ENCODE measurements around the gene TLR3.
"Not testable (repeated sequence)": the region's sequence is repeated elsewhere in the genome, so short reads cannot be mapped to it uniquely, and the experiment has no call there.

TLR3 gene

GRCh38 chr4:186050135-186050534 is 18.8 kb upstream of the TLR3 start:
- not testable (repeated sequence) for DNase-seq (ENCODE audit: low read depth)

- DNase-seq (ENCODE audit: low read depth): no peak
Observed at GRCh38 chr4:186051096-186051495, 17.9 kb upstream of the TLR3 start.

- no peak for DNase-seq (ENCODE audit: low read depth)
Observed at GRCh38 chr4:186058253-186058979, 10.5 kb upstream of the TLR3 start.

- no peak for DNase-seq (ENCODE audit: low read depth)
Observed at GRCh38 chr4:186058980-186059316, 10.0 kb upstream of the TLR3 start.

- DNase-seq (ENCODE audit: low read depth): no peak
Observed at GRCh38 chr4:186061921-186062320, 7.0 kb upstream of the TLR3 start.

GRCh38 chr4:186067757-186068385 is 1.1 kb upstream of the TLR3 start:
- DNase-seq (ENCODE audit: low read depth): peak; percentile 11

GRCh38 chr4:186069729-186070128 is 773 bp downstream of the TLR3 start:
- DNase-seq (ENCODE audit: low read depth): no peak

- no peak for DNase-seq (ENCODE audit: low read depth)
Observed at GRCh38 chr4:186072516-186072915, 3.6 kb downstream of the TLR3 start.

- no peak for DNase-seq (ENCODE audit: low read depth)
Observed at GRCh38 chr4:186074189-186074588, 5.2 kb downstream of the TLR3 start.

- no peak for DNase-seq (ENCODE audit: low read depth)
Observed at GRCh38 chr4:186078981-186079638, 10.2 kb downstream of the TLR3 start.

GRCh38 chr4:186079694-186080093 is 10.7 kb downstream of the TLR3 start:
- DNase-seq (ENCODE audit: low read depth): no peak

- DNase-seq (ENCODE audit: low read depth): no peak
Observed at GRCh38 chr4:186081202-186081807, 12.3 kb downstream of the TLR3 start.

GRCh38 chr4:186082221-186082620 is 13.3 kb downstream of the TLR3 start:
- DNase-seq (ENCODE audit: low read depth): no peak

- no peak for DNase-seq (ENCODE audit: low read depth)
Observed at GRCh38 chr4:186088523-186088922, 19.6 kb downstream of the TLR3 start.

- no peak for DNase-seq (ENCODE audit: low read depth)
Observed at GRCh38 chr4:186092296-186092695, 23.3 kb downstream of the TLR3 start.

- DNase-seq (ENCODE audit: low read depth): no peak
Observed at GRCh38 chr4:186095406-186095805, 26.4 kb downstream of the TLR3 start.

- DNase-seq (ENCODE audit: low read depth): no peak
Observed at GRCh38 chr4:186096681-186097165, 27.8 kb downstream of the TLR3 start.

- DNase-seq (ENCODE audit: low read depth): no peak
Observed at GRCh38 chr4:186097386-186097785, 28.4 kb downstream of the TLR3 start.

GRCh38 chr4:186102931-186103330 is 34.0 kb downstream of the TLR3 start:
- no peak for DNase-seq (ENCODE audit: low read depth)

- DNase-seq (ENCODE audit: low read depth): peak; percentile 19
Observed at GRCh38 chr4:186104114-186104889, 35.3 kb downstream of the TLR3 start, which contains the start of gene FAM149A. TSS of gene FAM149A (plus strand) at chr4:186104704.

- DNase-seq (ENCODE audit: low read depth): no peak
Observed at GRCh38 chr4:186104890-186105646, 36.1 kb downstream of the TLR3 start.

All from stimulated activated CD8-positive, alpha-beta memory T cell treated with anti-CD3 and anti-CD28 coated beads, Interleukin-15, amount 100 ng/mL, for 1 hour (primary cell).